Thoracic aorta (tissue), 2 donors: ENCODE results near the gene ATP1A2. TPM values are rescaled to one million over a fixed set of nuclear protein-coding genes. Genes with fewer than 3 reads are reported as not detected.

Experiments
- ATAC-seq: fragments of 150-250 bp; one replicate; pipeline ENCODE4 v1.8.0; 2017; ENCODE audit warnings: low read depth; ENCODE audit not compliant: insufficient number of reproducible peaks, low FRiP score
- DNase-seq: peaks from one replicate; pipeline ENCODE4 v3.0.0-alpha.2; 2020; ENCODE audit warnings: low spot score
- H3K27ac ChIP-seq, 2 donors: fragments of 200-600 bp; sonication (generic); 1 replicate in 1 of 2; 2 replicates in 1 of 2; pipeline ENCODE4 v1.5.1; 2016; ENCODE audit warnings: mild to moderate bottlenecking in 2 of 2, moderate library complexity in 2 of 2
- H3K27me3 ChIP-seq: fragments of 200-600 bp; sonication (generic); replicated peaks from 2 replicates; pipeline ENCODE4 v1.6.0; 2016; ENCODE audit warnings: mild to moderate bottlenecking; ENCODE audit not compliant: insufficient read depth
- H3K36me3 ChIP-seq: fragments of 200-600 bp; sonication (generic); one replicate; pipeline ENCODE4 v1.5.1; 2016
- H3K4me1 ChIP-seq, 2 donors: fragments of 200-600 bp; sonication (generic); 1 replicate in 1 of 2; 2 replicates in 1 of 2; pipeline versions ENCODE4 v1.5.1 to v1.6.0; 2016; ENCODE audit warnings: low read depth in 2 of 2, mild to moderate bottlenecking in 1 of 2; ENCODE audit not compliant: control insufficient read depth in 1 of 2
- H3K4me3 ChIP-seq: fragments of 200-600 bp; sonication (generic); 2 replicates; pipeline ENCODE4 v1.5.1; 2016; ENCODE audit warnings: mild to moderate bottlenecking
- H3K9me3 ChIP-seq: fragments of 200-600 bp; sonication (generic); 2 replicates; pipeline ENCODE4 v1.5.1; 2016
- total RNA-seq, 2 donors: library from RNA; depleted of rRNA; stranded (reverse); fragments of >200 nt; gene quantifications; one replicate each; pipeline versions ENCODE4 v1.1.0 to v1.2.3, GENCODE V29; 2016
- TF ChIP-seq, protein P1 (sequence below): fragments of 200-600 bp; sonication (generic); IDR thresholded peaks from one replicate; pipeline ENCODE4 v1.5.1; 2019; ENCODE audit warnings: antibody characterized with exemption

ATP1A2 gene
- total RNA-seq, 2 donors from 2014 or later = 86.0 to 146 TPM

GRCh38 chr1:160082487-160082886 is 33.1 kb upstream of the ATP1A2 start:
- no peak for DNase-seq
- Histone ChIP-seq H3K36me3 (no peaks in the 10 kb centered on the region), H3K9me3 (no peaks in the 10 kb centered on the region), H3K4me3 (no peak overlapping the region), H3K27me3 (no peaks in the 10 kb centered on the region), H3K4me1 (peaks cover 18 to 43% of the 10 kb centered on the region in 2 donors), H3K27ac (no peak overlapping the region)
- no peak for ATAC-seq
- TF ChIP-seq, protein P1, sequence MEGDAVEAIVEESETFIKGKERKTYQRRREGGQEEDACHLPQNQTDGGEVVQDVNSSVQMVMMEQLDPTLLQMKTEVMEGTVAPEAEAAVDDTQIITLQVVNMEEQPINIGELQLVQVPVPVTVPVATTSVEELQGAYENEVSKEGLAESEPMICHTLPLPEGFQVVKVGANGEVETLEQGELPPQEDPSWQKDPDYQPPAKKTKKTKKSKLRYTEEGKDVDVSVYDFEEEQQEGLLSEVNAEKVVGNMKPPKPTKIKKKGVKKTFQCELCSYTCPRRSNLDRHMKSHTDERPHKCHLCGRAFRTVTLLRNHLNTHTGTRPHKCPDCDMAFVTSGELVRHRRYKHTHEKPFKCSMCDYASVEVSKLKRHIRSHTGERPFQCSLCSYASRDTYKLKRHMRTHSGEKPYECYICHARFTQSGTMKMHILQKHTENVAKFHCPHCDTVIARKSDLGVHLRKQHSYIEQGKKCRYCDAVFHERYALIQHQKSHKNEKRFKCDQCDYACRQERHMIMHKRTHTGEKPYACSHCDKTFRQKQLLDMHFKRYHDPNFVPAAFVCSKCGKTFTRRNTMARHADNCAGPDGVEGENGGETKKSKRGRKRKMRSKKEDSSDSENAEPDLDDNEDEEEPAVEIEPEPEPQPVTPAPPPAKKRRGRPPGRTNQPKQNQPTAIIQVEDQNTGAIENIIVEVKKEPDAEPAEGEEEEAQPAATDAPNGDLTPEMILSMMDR = no peak

- no peak overlapping the region for H3K27ac ChIP-seq
- no peaks in the 10 kb centered on the region for H3K9me3 ChIP-seq
- no peaks in the 10 kb centered on the region for H3K27me3 ChIP-seq
- no peak for ATAC-seq
- DNase-seq = no peak
- no peak overlapping the region for H3K4me3 ChIP-seq
- no peaks in the 10 kb centered on the region for H3K36me3 ChIP-seq
- TF ChIP-seq, protein P1 = no peak
- H3K4me1 ChIP-seq = peaks cover 18 to 43% of the 10 kb centered on the region in 2 donors
These were observed 32.6 kb upstream of the ATP1A2 start for GRCh38 chr1:160082926-160083325.

- TF ChIP-seq, protein P1 = no peak
- no peak for DNase-seq
- Histone ChIP-seq H3K9me3 (no peaks in the 10 kb centered on the region), H3K36me3 (no peaks in the 10 kb centered on the region), H3K4me1 (peaks cover 18 to 43% of the 10 kb centered on the region in 2 donors), H3K27me3 (no peaks in the 10 kb centered on the region), H3K4me3 (peak overlapping the region; percentile 48), H3K27ac (no peak overlapping the region)
- no peak for ATAC-seq
These were observed 31.4 kb upstream of the ATP1A2 start for GRCh38 chr1:160083968-160084770.

GRCh38 chr1:160084771-160085321 is 30.7 kb upstream of the ATP1A2 start:
- TF ChIP-seq, protein P1 = no peak

DNA sequence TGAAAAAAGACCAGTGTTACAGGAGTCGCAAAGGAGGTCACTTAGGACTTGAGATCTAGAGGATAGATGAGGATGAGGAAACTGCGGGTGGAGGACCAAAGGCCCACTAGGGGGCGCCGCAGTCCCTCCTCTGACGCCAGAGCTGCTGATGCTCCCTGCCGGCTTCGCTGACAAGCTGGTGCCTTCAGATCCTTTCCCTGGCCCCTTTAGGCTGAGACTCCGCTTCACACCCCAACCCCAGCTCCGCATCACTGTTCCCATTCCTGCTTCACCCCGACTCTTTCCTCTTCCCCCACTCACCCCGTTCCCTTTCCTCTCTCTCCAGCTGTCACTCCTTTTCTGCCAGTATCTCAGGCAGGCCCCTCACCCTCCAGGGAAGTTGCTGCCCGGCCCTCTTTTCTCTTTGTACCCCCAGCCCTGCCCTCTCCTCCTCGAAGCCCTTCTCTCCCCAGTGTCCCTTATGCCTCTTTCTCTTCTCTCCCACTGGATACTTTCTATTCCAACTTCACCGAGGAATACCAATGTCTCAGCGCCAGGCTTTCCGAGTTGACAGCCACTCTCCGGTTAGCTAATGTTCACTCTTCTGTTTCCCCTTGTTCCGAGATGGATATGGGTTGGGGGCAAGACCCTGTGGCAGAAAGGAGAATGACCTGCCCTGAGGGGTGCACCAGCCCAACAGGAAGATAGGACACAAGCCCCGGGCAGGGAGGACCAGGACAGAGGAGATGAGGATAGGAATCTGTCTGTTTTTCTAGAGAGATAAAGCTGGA is 29.7 kb upstream of the ATP1A2 start:
- H3K4me3 ChIP-seq = peak overlapping the region; percentile 48
- H3K9me3 ChIP-seq = no peaks in the 10 kb centered on the region
- DNase-seq (no peak), ATAC-seq (peak; percentile 44)
- H3K27me3 ChIP-seq = no peaks in the 10 kb centered on the region
- TF ChIP-seq, protein P1 = peak; percentile 84
- H3K4me1 ChIP-seq = peaks cover 18 to 41% of the 10 kb centered on the region in 2 donors
- H3K27ac ChIP-seq = peak overlapping the region; percentile 87 to 89
- peaks cover 2% of the 10 kb centered on the region for H3K36me3 ChIP-seq

More at GRCh38 chr1:160084771-160085321, 30.7 kb upstream of the ATP1A2 start:
- no peak for DNase-seq
- Histone ChIP-seq H3K4me1 (peaks cover 18 to 43% of the 10 kb centered on the region in 2 donors), H3K27ac (peak overlapping the region; percentile 87 to 89), H3K27me3 (no peaks in the 10 kb centered on the region), H3K36me3 (no peaks in the 10 kb centered on the region), H3K9me3 (no peaks in the 10 kb centered on the region), H3K4me3 (peak overlapping the region; percentile 48)
- ATAC-seq = peak; percentile 57
